Right lobe of liver (tissue), 6 donors: Measurements from ENCODE around the gene RALB. TPM values are rescaled to one million over a fixed set of nuclear protein-coding genes. Genes with fewer than 3 reads are reported as not detected.

ENCODE experiments used
- ATAC-seq, 4 donors: fragments of 200-7000 bp; cut with Tn5 transposase; one replicate each; pipeline ENCODE4 v1.9.1; 2020; ENCODE audit warnings: mild to moderate bottlenecking in 4 of 4, moderate library complexity in 4 of 4
- DNase-seq, 3 donors: peaks; one replicate each; pipeline ENCODE4 v3.0.0-alpha.2; 2020
- H3K27ac ChIP-seq, 3 donors: fragments of 200-600 bp; one replicate each; pipeline ENCODE4 v1.8.0; 2022
- H3K27me3 ChIP-seq, 2 donors: fragments of 200-600 bp; one replicate each; pipeline ENCODE4 v1.8.0; 2022
- H3K36me3 ChIP-seq, 4 donors: fragments of 200-600 bp; sonication (generic) in 1 of 4; one replicate each; pipeline versions ENCODE4 v1.5.1 to v1.8.0; 2017 to 2022; ENCODE audit warnings: control low read depth in 1 of 4
- H3K4me1 ChIP-seq, 4 donors: fragments of 200-600 bp; sonication (generic) in 1 of 4; one replicate each; pipeline versions ENCODE4 v1.5.1 to v1.8.0; 2017 to 2022; ENCODE audit warnings: control low read depth in 1 of 4
- H3K4me3 ChIP-seq, 3 donors: fragments of 200-600 bp; one replicate each; pipeline ENCODE4 v1.8.0; 2022
- H3K9me3 ChIP-seq, 4 donors: fragments of 200-600 bp; sonication (generic) in 1 of 4; one replicate each; pipeline versions ENCODE4 v1.5.1 to v1.8.0; 2017 to 2022; ENCODE audit warnings: control low read depth in 1 of 4
- CTCF ChIP-seq, 4 donors: fragments of 200-600 bp in 3 of 4; fragments of 450-650 bp in 1 of 4; IDR thresholded peaks; one replicate each; pipeline versions ENCODE4 v1.5.1 to v1.8.0; 2016 to 2022; ENCODE audit warnings: antibody characterized with exemption in 4 of 4, mild to moderate bottlenecking in 2 of 4
- POLR2A ChIP-seq: fragments of 450-650 bp; IDR thresholded peaks from one replicate; pipeline ENCODE4 v1.6.1; 2017; ENCODE audit warnings: antibody characterized with exemption, mild to moderate bottlenecking
- WGBS: methylation state at CpG from one replicate; pipeline ENCODE4 v1.1.6; 2018; ENCODE audit warnings: low coverage, low lambda C conversion rate; ENCODE audit not compliant: insufficient coverage; ENCODE audit errors: missing lambda C conversion rate; 5-methylcytosine and 5-hydroxymethylcytosine counted together
- intact Hi-C, 2 donors: fragments of 100-400 bp; cut with DNase I; formaldehyde crosslinking; loops; one replicate each; pipeline versions ENCODE4 v1.11.2 to v1.14.1; 2022
- total RNA-seq, 6 experiments: library from RNA; depleted of rRNA in 2 of 6; stranded (reverse); fragments of >200 nt in 2 of 6; fragmentation: NEBNext Ultra II Directional in 3 of 6; extraction: Animal tissue kit (Norgen Biotek cat#: 25700) in 3 of 6; gene quantifications; one replicate each; pipeline versions ENCODE4 v1.1.0 to v1.2.4, GENCODE V29; 2016 to 2023
- donor health status: DM: no; HTN: yes; CAD: no.
- donor health status: DM: no; HTN: no; CAD: no.
- donor health status: DM: no; HTN: no; CAD: no.
- donor health status: DM: no; HTN: yes; CAD: no.
- donor health status: DM: no; HTN: yes; CAD: no.

Gene RALB
- total RNA-seq, 6 experiments from 2014 or later, result 14.5 to 26.8 (median 18.6) TPM

- no peak overlapping the region for H3K4me3 ChIP-seq
- H3K4me1 ChIP-seq, result no peaks in the 10 kb centered on the region
- 54% methylated on average over 11 of the region's 12 CpGs for WGBS
- no peaks in the 10 kb centered on the region for H3K9me3 ChIP-seq
- no peak overlapping the region for H3K27ac ChIP-seq
- peak; percentile 24 to 56 (median 50) for ATAC-seq
- intact Hi-C loops, result no loop called here
- DNase-seq, result no peak
- no peaks in the 10 kb centered on the region for H3K36me3 ChIP-seq
- TF ChIP-seq CTCF (IDR thresholded peaks at IDR 0.05) (no peak), POLR2A (no peak)
- no peaks in the 10 kb centered on the region for H3K27me3 ChIP-seq
These were observed 12.4 kb downstream of the RALB start for GRCh38 chr2:120265006-120265405.

GRCh38 chr2:120267348-120267747, 14.7 kb downstream of the RALB start:
- Histone ChIP-seq H3K27ac (no peak overlapping the region), H3K9me3 (no peaks in the 10 kb centered on the region), H3K27me3 (no peaks in the 10 kb centered on the region), H3K4me1 (no peaks in the 10 kb centered on the region), H3K4me3 (no peak overlapping the region), H3K36me3 (no peaks in the 10 kb centered on the region)
- WGBS, result 83% methylated on average over 7 of the region's 8 CpGs
- no peak for TF ChIP-seq POLR2A
- DNase-seq (no peak), ATAC-seq (no peak)
- intact Hi-C loops, result no loop called here

GRCh38 chr2:120269076-120269744, 16.6 kb downstream of the RALB start:
- no peak for TF ChIP-seq CTCF (IDR thresholded peaks at IDR 0.05)
- TF ChIP-seq POLR2A, result no peak
- H3K27ac ChIP-seq, result no peak overlapping the region
- WGBS, result 76% methylated on average over 11 of the region's 11 CpGs

GRCh38 chr2:120269816-120270215, 17.2 kb downstream of the RALB start:
- intact Hi-C loops, result no loop called here
- 45% methylated on average over 1 of the region's 1 CpG for WGBS
- H3K36me3 ChIP-seq, result no peaks in the 10 kb centered on the region
- no peak overlapping the region for H3K4me3 ChIP-seq
- no peak overlapping the region for H3K27ac ChIP-seq
- DNase-seq, result no peak
- TF ChIP-seq POLR2A (no peak), CTCF (IDR thresholded peaks at IDR 0.05) (no peak)
- no peaks in the 10 kb centered on the region for H3K9me3 ChIP-seq
- no peaks in the 10 kb centered on the region for H3K27me3 ChIP-seq
- no peaks in the 10 kb centered on the region for H3K4me1 ChIP-seq
- no peak for ATAC-seq

More at GRCh38 chr2:120269076-120269744, 16.6 kb downstream of the RALB start:
- intact Hi-C loops, result no loop called here
- H3K4me1 ChIP-seq, result no peaks in the 10 kb centered on the region
- H3K27me3 ChIP-seq, result no peaks in the 10 kb centered on the region
- no peak overlapping the region for H3K4me3 ChIP-seq
- DNase-seq, result no peak
- ATAC-seq, result no peak
- H3K9me3 ChIP-seq, result no peaks in the 10 kb centered on the region
- no peaks in the 10 kb centered on the region for H3K36me3 ChIP-seq

GRCh38 chr2:120271711-120272379, 19.2 kb downstream of the RALB start:
- H3K27me3 ChIP-seq, result no peaks in the 10 kb centered on the region
- H3K4me1 ChIP-seq, result no peaks in the 10 kb centered on the region
- H3K4me3 ChIP-seq, result no peak overlapping the region
- DNase-seq, result no peak
- no CpG with 5 or more reads among the region's 1 CpG for WGBS
- no peak overlapping the region for H3K27ac ChIP-seq
- intact Hi-C loops, result no loop called here
- no peak for TF ChIP-seq POLR2A
- TF ChIP-seq CTCF (IDR thresholded peaks at IDR 0.05), result no peak
- ATAC-seq, result no peak
- no peaks in the 10 kb centered on the region for H3K36me3 ChIP-seq
- no peaks in the 10 kb centered on the region for H3K9me3 ChIP-seq
